Stimulated activated CD8-positive, alpha-beta memory T cell treated with anti-CD3 and anti-CD28 coated beads, Interleukin-7, amount 100 ng/mL, for 1 hour (primary cell): ENCODE data around the gene LECT2.

Experiments
- DNase-seq, 2 donors: peaks; one replicate each; pipeline ENCODE4 v3.0.0-alpha.2; 2020; ENCODE audit warnings: low read depth in 2 of 2

The LECT2 gene

GRCh38 chr5:135978212-135978631 lies 23.4 kb upstream of the LECT2 start:
- no peak for DNase-seq

- no peak for DNase-seq
These were observed 22.7 kb upstream of the LECT2 start for GRCh38 chr5:135977375-135977928.

- DNase-seq = no peak
These were observed 21.4 kb upstream of the LECT2 start for GRCh38 chr5:135976216-135976615.

- DNase-seq = no peak
These were observed 20.3 kb upstream of the LECT2 start for GRCh38 chr5:135975122-135975521.

- DNase-seq = no peak
These were observed 19.3 kb upstream of the LECT2 start for GRCh38 chr5:135974021-135974600.

- no peak for DNase-seq
These were observed 18.7 kb upstream of the LECT2 start for GRCh38 chr5:135973323-135974020.

GRCh38 chr5:135971701-135972100 lies 16.9 kb upstream of the LECT2 start:
- DNase-seq = no peak

- DNase-seq = no peak
These were observed 12.0 kb upstream of the LECT2 start for GRCh38 chr5:135966790-135967189.

GRCh38 chr5:135966165-135966564 lies 11.4 kb upstream of the LECT2 start:
- no peak for DNase-seq

GRCh38 chr5:135965504-135965903 lies 10.7 kb upstream of the LECT2 start:
- DNase-seq = no peak

- no peak for DNase-seq
These were observed 10.0 kb upstream of the LECT2 start for GRCh38 chr5:135964670-135965320.

GRCh38 chr5:135955525-135955924 lies 742 bp upstream of the LECT2 start:
- no peak for DNase-seq

GRCh38 chr5:135953850-135954249 lies 933 bp downstream of the LECT2 start:
- no peak for DNase-seq

- DNase-seq = no peak
These were observed 2.1 kb downstream of the LECT2 start for GRCh38 chr5:135952683-135953082.

GRCh38 chr5:135951807-135952206 lies 3.0 kb downstream of the LECT2 start:
- DNase-seq = no peak

GRCh38 chr5:135951257-135951656 lies 3.5 kb downstream of the LECT2 start:
- no peak for DNase-seq

GRCh38 chr5:135950611-135951010 lies 4.2 kb downstream of the LECT2 start:
- no peak for DNase-seq

- DNase-seq = no peak
These were observed 9.7 kb downstream of the LECT2 start for GRCh38 chr5:135944967-135945560.

GRCh38 chr5:135944564-135944963 lies 10.2 kb downstream of the LECT2 start:
- no peak for DNase-seq

GRCh38 chr5:135942202-135942771 lies 12.5 kb downstream of the LECT2 start:
- DNase-seq = no peak

GRCh38 chr5:135941711-135942110 lies 13.1 kb downstream of the LECT2 start:
- no peak for DNase-seq

GRCh38 chr5:135937245-135937911 lies 17.4 kb downstream of the LECT2 start:
- no peak for DNase-seq
